Activated naive CD4-positive, alpha-beta T cell treated with Interleukin-2 at 50 U/mL for 16 hours (primary cell): ENCODE data around the gene RFXANK.
"Not testable (repeated sequence)": the region's sequence is repeated elsewhere in the genome, so short reads cannot be mapped to it uniquely, and the experiment has no call there.

Experiments used
- DNase-seq: peaks from one replicate; pipeline ENCODE4 v3.0.0-alpha.2; 2020

Gene RFXANK

DNA sequence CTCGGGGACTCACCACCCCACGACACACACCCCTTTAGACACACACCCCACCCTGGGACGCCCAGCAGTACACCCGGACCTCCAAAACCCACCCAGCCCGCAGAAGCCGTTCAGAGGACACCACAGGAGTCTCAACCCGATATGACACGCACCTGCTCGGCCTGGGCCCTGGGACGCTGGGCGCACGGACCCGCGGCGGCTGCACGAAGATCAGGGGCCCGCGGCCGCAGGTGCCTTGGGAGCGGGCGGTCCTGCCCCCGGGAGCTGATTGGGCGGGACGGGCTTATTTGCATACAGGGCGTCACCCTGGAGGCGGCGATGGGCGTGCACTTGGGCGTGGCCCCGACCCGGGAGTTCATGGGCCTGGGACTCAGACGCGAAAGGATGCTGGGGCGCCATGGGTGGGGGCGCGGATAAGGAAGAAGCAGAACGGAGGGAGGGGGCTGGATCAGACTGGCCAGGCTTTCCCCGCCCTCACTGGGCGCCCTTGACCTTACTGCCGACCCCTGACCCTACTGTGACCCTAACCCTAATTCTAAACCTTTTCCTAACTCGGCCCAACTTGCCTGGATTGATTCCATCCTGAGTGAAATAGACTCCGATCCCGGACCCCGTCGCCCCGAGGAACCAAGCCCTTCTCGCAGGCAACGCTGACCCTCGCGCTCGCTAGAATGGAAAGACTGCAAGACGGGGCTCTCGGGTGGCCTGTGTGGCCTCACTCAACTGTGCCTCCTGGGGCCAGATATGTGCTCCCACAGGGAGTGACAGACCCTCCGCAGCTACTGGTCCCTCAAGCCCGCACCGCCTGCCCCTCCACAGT is 21.8 kb upstream of the RFXANK start, which contains the start of gene MEF2B:
Gene MEF2B, minus strand, starts transcription at position 211 of the 820 bp plus-strand sequence. CDS start 19,528 bp downstream, outside the sequence.
- DNase-seq: peak; percentile 78

DNA sequence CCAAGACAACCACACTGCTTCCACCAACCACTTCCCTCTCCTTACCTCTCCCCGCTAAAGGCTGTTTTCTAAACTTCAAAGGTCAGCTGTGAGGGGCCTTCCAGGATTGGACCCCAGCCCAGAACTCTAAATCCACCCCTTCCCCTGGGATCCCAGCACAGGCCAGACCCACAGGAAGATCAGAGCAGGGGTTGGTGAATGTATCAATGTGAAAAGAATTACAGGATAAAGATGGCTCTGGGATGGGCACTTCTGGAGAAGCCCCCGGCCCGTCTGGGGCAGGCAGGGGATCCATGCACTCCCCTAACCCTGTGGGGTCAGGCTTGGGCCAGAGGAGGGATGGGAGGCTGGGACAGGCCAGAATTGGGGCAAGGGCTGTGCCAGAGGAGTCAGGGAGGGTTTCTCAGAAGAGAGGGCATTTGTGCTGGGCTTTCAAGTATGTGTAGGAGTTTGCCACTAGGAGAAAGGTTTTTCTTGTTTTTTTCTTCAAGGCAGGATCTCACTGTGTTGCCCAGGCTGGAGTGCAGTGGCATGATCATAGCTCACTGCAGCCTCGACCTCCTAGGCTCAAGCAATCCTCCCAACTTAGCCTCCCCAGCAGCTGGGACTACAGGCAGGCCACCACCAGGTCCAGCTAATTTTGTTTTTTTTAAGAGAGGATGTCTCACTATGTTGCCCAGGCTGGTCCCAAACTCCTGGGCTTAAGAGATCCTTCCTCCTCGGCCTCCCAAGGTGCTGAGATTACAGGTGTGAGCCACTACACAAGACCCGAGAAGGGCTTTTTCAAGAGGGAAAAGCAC is 21.0 kb upstream of the RFXANK start:
- no peak for DNase-seq

DNA sequence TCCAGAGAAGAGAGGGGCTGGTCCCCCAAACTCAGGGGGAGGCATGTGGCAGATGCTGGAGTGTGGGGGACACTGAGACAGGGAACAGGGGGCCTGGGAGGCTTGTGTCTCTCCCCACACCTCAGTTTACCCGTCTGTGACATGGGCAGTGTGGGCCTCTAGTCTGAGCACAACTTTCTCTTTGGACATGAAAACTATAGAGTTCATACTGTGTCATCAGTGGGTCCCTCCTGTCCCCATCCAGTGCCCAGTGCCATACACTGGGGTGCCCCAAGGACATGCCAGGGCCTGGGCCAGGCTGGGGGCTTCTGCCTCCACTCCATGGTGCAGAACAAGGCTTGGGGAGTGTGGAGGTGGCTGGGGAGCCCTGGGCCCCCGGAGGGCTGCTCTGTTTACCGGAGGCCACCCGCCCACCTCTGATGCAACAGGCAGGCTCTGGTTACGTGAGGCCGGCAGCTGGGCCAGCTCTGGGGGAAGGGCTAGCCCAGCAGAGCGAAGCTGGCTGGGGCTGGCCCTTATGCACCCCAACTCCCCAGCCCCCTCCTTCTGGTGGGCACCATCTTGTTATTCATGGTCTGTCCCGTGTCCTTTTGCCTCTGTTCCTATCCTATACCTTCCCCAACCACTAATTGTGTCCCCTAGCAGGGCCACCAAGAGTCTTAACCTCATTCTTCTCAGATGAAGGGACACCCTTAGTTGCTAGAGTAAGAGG is 20.1 kb upstream of the RFXANK start:
- no peak for DNase-seq

DNA sequence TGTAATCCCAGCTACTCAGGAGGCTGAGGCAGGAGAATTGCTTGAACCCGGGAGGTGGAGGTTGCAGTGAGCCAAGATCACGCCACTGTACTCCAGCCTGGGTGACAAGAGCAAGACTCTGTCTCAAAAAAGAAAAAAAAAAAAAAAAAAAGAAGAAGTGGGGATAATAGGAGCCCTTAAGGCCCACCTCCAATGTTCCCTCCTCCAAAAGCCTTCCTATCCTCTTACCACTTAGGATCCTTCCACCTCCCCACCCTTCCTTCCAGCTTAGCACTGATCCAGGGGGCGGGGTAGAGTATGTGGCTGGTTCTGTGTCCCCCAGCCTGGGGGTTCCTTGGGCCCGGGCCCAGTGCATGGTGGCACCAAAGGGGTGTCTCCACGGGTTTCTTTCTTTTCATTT is 18.8 kb upstream of the RFXANK start:
- DNase-seq: not testable (repeated sequence)

DNA sequence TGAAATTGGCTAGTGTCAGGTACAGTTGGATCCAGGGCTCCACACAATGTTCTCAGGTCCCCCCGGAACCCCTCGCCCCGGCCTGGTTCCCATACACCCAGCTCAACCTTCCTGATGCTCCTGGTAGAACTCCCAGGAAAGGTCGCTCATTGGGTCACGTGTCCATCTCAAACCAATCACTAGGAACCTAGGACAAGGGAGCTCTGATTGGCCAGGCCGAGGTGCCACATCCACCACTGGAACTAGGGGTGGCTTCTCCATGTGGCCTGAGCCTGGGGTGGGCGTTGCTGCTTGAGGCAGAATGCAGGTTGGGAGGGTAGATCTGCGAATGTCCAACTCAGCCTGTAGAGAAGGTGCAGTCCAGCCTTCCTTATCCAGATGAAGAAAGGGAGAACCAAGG is 15.1 kb upstream of the RFXANK start:
- DNase-seq: no peak

DNA sequence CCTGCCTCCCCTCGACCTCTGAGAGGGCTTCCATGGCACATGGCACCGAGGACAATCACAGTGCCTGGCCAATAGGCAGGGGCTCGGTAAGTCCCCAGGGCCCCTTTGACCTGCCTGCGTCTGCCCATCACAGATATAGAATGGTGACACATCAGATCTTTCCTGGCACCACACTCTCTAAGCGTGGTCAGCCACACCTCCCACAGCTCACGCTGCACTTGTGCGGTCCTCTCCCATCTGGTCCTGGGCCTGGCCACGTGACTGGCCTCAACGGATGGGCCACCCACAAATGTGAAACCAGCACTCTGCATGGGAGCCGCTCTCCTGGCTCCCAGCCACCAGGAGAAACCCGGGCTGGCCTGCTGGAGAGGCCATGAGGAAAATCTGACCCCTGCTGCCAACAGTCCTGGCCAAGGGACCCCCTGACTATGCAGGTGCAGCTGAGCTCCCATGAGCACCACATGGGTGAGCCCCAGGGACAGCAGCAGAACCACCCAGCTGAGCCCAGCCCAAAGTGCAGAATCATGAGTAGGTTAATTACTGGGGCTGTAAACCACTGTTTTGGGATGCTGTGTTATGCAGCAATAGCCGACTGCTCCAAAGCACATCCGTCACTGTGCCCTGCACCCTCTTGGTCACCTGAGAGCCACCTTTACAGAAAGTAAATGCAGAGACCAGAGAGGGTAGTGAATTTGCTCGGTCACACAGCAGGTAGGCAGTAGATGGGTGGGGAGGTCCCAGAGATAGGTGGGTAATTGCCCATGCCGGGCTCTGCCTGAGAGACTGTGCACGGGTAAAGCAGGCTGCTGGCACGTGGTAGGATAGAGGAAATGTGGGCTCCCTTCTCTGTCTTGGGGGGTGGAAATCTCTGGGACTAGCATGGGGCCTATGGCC is 12.3 kb upstream of the RFXANK start:
- DNase-seq: no peak

DNA sequence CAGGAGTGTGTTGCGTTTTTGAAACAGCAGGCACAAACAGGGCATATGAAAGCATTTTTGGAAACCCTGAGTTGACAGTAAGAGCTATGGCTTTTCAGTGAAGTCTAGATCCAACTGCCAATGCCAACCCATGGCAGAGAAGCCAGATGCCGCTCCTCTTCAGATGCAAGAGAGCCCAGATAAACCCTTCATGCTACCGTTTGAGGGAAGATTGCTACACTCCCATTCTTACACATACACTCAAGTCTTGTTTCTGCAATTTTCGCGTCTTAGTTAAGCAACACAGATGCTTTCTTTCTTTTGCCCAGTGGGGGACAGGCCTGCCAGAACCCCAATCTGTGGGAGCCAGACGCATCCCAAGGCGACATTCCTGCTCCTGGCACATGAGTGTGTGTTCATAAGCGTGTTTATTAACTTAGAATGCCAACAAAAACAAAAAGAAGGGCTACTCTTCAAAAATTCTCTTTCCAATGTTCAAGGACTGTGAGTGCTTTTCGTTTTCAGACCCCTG is 10.5 kb upstream of the RFXANK start:
- DNase-seq: no peak

DNA sequence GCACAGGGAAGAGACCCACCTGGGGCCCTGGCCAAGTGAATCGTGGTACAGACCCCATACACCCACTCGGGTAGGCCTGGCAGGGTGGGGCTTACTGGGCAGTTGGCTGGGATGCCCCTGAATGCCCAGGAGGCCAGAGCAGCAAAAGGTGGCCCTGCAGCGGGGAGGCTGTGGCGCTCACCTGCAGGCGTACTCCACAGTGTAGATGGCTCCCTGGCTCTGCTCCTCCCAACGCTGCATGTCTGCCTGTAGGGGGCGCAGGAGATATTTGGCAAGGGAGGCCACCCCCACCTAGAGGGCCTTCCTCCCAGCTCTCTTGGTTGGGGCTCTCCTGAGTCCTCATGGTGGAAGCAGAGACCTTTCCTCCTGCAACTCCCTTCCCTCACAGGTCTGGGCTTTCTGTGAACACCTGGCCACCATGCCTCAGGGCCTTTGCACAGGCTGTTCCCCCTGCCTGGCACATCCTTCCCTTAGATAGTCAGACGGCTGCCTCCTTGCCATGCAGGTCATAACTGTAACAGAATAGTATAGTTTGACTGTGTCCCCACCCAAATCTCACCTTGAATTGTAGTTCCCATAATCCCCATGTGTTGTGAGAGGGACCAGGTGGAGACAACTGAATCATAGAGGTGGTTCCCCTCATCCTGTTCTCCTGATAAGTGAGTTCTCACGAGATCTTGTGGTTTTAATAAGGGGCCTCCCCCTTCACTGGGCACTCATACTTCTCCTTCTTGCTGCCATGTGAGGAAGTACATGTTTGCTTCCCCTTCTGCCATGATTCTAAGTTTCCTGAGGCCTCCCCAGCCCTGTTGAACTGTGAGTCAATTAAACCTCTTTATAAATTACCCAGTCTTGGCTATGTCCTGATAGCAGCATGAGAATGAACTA is 6.0 kb upstream of the RFXANK start:
- DNase-seq: peak; percentile 69

DNA sequence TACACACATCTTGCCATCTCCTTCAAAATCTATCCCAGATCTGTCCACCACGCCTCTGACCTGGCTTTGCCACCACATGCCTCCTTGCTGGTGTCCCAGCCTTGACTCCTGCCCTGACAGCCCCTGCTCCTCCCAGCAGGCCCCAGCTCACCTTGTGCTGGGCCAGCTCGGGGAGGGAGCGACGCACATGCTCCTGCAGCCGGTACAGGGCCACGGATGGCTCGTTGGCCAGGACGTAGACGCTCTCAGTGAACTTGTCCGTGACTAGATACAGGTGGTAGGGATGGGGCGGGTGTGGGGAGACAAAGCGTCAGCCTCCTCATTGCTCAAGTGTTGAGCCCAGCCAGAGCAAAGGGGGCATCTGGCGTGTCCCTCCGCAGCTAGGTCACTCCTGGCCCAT is 5.3 kb upstream of the RFXANK start:
- no peak for DNase-seq

DNA sequence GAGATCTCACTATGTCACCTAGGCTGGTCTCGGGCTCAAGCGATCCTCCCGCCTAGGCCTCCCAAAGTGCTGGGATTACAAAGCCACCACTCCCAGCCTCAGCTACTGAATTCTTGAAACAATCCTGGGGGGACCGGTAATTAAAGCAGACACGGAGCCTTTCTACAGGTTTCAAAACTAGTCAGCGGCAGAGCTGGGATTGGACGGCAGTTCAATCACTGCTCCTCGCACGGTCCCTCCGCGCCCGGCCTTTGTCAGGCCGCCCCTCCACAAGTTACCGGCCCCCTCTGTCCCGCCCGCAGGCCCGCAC is 335 bp upstream of the RFXANK start:
- no peak for DNase-seq

DNA sequence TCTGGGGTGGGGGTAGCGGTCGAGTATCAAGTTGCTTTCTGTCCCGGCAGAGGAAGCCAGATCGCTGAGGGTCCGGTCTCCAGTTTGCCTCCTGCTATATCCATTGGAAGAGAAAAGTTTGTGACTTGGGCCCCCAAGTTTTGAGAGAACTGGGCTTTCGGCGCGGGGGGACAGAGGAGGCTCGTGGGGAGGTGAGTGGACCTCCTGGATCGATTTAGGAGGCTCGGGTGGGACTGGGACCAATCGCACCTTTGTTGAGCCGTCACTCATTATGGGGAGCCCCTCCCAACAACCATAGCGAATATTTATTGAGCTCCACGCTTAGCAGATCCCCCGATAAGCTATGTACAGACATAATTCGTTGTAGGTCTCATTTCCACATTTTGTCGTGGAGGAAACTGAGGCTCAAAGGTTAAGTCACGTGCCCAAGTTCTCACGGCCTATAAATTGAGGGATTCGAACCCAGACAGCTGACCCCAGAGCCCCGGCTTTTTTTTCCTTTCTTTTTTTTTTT is 909 bp downstream of the RFXANK start:
- no peak for DNase-seq

DNA sequence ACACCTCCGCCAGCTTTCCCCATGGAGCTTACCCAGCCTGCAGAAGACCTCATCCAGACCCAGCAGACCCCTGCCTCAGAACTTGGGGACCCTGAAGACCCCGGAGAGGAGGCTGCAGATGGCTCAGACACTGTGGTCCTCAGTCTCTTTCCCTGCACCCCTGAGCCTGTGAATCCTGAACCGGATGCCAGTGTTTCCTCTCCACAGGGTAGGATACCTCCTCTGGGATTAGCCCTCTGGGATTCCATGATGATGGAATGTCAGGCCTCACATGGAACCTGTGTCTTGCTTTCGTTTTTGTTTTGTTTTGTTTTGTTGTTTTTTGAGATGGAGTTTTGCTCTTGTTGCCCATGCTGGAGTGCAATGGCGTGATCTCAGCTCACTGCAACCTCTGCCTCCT is 1.9 kb downstream of the RFXANK start:
- DNase-seq: no peak

DNA sequence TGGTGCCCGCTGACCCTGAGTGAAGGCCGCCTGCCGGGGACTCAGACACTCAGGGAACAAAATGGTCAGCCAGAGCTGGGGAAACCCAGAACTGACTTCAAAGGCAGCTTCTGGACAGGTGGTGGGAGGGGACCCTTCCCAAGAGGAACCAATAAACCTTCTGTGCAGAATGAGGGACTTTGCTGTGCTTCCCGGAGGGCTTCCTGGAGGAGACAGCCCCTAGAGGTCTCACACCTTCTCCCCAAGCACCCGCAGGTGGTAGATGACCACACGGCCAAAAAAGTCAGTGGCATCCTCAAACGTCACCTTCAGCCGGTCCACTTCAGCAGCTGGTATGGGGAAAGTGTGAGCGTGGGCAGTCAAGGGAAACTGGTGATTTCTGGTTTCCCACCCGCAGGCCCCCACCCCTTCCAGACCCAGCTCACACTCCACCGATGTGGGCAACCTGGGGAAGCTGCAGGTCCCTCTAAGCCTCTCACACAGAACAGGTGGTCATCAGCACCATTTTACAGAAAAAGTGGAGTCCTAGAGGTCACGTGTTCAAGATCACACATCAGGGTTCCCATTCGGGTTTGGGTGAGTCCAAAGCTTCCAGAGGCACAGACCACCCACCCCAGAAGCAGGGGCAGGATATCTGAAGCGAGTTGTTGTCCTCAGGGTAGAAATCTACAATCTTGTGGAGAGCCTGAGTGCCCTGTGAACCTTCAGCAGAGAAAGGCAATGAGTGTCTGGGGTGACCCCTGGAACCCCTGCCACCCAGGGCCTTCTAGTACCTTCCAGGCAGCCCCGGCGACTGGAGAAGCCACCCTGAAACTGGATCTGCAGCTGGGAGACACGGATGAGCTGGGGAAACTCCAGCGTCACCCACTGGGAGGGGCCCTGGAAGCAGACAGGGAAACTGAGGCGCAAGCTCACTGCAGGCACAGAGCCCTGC is 9.9 kb downstream of the RFXANK start:
- DNase-seq: no peak

DNA sequence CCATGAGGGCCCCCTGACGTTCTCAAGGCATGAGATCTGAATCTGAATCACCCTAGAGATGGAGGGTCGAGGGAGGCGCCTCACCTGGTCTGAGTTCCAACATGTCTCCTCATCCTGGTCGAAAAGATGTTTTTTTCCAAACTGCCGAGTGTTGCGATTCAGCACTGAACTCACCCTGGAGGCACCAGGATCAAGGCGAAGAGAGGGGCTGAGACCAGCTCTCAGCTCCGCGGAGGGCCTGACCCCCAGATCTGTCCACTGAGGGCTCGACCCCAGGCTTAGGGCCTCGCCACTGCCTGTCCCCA is 10.6 kb downstream of the RFXANK start:
- no peak for DNase-seq

DNA sequence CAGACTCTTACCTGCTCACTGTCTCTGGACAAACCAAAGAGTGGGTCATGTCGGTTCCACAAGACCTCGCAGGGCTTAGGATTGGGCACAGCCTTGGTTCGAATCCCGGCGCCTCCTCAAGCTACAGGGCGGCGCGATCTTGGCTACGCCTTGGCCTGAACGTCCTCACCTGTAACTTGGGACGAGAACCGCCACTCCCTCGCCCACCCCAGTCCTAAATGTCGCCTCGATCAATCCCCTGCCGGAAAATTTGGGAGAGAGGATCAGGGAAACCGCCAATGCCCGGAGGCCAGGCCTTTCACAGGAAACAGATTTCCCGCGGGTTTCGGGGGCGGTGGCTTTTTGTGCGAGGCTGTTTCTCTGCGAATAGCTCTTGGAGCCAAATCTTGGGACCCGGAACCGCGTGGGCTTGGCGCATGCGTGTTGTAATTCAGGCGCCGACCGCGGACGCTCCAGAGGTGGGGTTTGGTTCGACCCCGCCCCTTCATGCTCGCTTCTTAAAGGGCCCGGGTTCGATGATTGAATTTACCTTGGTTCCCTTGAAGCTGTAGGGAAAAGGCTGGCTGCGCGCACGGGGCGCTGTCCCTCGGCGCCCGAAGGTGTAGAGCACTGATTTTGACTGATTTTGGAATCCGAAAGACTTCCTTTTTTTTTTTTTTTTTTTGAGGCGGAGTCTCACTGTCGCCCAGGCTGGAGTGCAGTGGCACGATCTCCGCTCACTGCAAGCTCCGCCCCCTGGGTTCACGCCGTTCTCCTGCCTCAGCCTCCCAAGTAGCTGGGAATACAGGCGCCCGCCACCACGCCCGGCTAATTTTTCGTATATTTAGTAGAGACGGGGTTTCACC is 11.2 kb downstream of the RFXANK start, which contains the start of gene NR2C2AP:
Gene NR2C2AP, minus strand, starts transcription at position 403 of the 845 bp plus-strand sequence. Its CDS starts 354 bp downstream, at position 49.
- DNase-seq: peak; percentile 94

DNA sequence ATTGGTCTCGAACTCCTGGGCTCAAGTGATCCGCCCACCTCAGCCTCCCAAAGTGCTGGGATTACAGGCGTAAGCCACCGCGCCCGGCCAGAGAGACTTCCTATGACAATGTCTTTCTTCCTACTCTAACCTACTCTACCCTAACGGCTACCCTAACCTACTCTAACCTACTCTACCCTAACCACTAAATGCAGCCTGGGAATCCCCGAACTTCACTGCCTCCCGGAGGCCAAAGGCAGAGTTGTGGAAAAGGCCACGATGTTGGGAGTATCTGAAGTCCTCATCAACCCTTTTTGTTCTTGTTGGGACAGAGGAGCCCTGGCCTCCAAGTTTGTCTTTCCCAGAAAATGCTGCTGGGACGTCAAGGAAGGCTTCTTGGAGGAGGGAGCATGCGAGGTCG is 12.1 kb downstream of the RFXANK start:
- no peak for DNase-seq

DNA sequence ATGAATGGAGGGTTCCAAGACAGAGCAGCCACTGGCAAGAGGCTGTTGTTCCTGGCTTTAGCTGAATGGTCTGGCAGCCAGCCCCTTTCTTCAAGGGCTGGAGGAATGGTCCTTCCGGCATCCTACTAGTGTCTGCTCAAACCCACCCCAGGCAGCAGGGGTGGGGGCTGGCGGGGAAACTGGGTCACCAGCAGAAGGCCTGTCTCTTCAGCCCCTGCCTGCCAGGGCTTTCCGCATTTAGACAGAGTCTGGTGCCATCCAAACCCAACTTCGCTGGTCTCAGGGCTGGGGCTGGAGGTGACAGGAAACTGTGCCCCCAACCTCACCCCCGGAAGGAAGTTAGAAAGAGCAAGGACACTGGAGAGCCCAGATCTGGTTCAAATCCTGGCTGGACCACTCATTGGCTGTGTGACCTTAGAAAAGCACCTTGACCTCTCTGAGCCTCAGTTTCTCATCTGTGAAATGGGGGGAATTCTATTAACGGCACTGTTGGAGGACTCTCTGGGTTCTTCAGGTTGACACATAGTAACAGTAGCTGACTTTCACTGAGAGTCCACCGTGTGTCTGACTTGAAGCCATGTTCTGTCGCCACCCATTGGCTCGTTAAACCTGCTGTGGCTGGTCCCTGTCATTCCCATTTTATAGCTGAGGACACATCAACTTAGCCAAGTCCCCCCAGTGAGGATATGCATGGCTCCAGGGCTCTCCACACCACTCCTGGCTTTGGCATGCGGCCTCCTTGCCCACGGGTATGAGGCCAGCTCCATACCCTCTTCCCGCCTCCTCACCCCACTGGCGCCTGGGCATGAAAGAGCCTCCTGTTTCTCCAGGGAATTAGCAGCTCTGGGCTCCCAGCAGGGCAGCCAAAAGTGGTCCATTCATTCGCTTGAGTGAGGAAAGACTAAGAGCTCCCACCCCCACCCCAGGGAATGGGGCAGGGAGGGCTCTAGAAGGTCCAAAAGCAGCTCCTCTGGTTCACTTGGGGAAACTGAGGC is 13.7 kb downstream of the RFXANK start:
- no peak for DNase-seq

DNA sequence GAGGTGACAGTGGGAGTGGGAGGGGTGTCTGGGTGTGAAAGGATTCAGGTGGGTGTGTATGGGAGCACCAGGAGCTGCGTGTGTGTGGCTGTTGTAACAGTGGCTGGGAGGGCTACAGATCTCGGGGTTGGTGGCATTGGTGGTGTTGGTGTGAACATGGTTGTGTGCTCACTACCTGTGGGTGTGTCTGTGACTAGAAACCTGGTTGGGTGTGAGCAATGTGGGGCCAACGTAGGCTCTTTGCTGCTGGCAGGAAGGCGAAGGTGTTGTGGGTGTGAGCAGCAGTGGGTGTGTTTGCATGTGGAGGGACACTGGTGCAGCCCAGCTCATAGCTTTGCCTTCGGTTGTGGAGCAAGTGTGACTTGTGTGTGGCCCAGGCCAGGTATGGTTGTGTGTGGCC is 14.9 kb downstream of the RFXANK start:
- no peak for DNase-seq
